SK-N-SH treated with all-trans-retinoic acid at 6 μM for 48 hours (cell line): ENCODE measurements around the gene NSRP1.

Experiments used
- ATAC-seq: fragments of 200-7000 bp; cut with Tn5 transposase; 3 replicates; pipeline ENCODE4 v1.9.1; 2020; ENCODE audit warnings: mild to moderate bottlenecking, moderate library complexity
- ARNTL ChIP-seq: fragments of 450-650 bp; formaldehyde crosslinking; IDR thresholded peaks from 2 replicates; pipeline ENCODE4 v1.5.0; 2020; ENCODE audit warnings: low read depth, mild to moderate bottlenecking, moderate library complexity, borderline replicate concordance
- CREB5 ChIP-seq: fragments of 250-450 bp; sonication (Bioruptor Pico); IDR thresholded peaks from 2 replicates; pipeline ENCODE4 v1.5.1; 2020; ENCODE audit warnings: low read depth, mild to moderate bottlenecking, moderate library complexity
- CSDC2 ChIP-seq: fragments of 250-450 bp; sonication (Bioruptor Pico); IDR thresholded peaks from 2 replicates; pipeline ENCODE4 v1.5.0; 2020; ENCODE audit warnings: mild to moderate bottlenecking, moderate library complexity
- GLIS3 ChIP-seq: fragments of 250-450 bp; sonication (Bioruptor Pico); IDR thresholded peaks from 2 replicates; pipeline ENCODE4 v1.5.0; 2020; ENCODE audit warnings: mild to moderate bottlenecking, moderate library complexity
- ISL1 ChIP-seq: fragments of 250-450 bp; sonication (Bioruptor Pico); IDR thresholded peaks from 2 replicates; pipeline ENCODE4 v2.1.2; 2022; ENCODE audit warnings: mild to moderate bottlenecking, moderate library complexity
- OSR1 ChIP-seq: fragments of 250-450 bp; sonication (Bioruptor Pico); IDR thresholded peaks from 2 replicates; pipeline ENCODE4 v1.8.0; 2022; ENCODE audit warnings: moderate library complexity, mild to moderate bottlenecking, inconsistent platforms
- PATZ1 ChIP-seq: fragments of 250-450 bp; sonication (Bioruptor Pico); IDR thresholded peaks from 2 replicates; pipeline ENCODE4 v1.8.0; 2020; ENCODE audit warnings: mild to moderate bottlenecking, moderate library complexity, borderline replicate concordance
- PPARA ChIP-seq: fragments of 250-450 bp; sonication (Bioruptor Pico); IDR thresholded peaks from 2 replicates; pipeline ENCODE4 v1.5.0; 2020; ENCODE audit warnings: mild to moderate bottlenecking, borderline replicate concordance
- SNAI2 ChIP-seq: fragments of 250-450 bp; sonication (Bioruptor Pico); IDR thresholded peaks from 2 replicates; pipeline ENCODE4 v1.5.0; 2020; ENCODE audit warnings: mild to moderate bottlenecking, moderate library complexity
- TCF4 ChIP-seq: fragments of 250-450 bp; sonication (Bioruptor Pico); IDR thresholded peaks from 2 replicates; pipeline ENCODE4 v1.8.0; 2021; ENCODE audit warnings: mild to moderate bottlenecking, moderate library complexity, borderline replicate concordance
- TOX ChIP-seq: fragments of 250-450 bp; sonication (Bioruptor Pico); IDR thresholded peaks from 2 replicates; pipeline ENCODE4 v1.8.0; 2021; ENCODE audit warnings: mild to moderate bottlenecking, moderate library complexity, borderline replicate concordance
- TSHZ2 ChIP-seq: fragments of 250-450 bp; sonication (Bioruptor Pico); IDR thresholded peaks from 2 replicates; pipeline ENCODE4 v1.5.0; 2020; ENCODE audit warnings: mild to moderate bottlenecking, moderate library complexity
- ZC3H10 ChIP-seq: fragments of 250-450 bp; sonication (Bioruptor Pico); IDR thresholded peaks from 2 replicates; pipeline ENCODE4 v1.5.1; 2021; ENCODE audit warnings: mild to moderate bottlenecking, moderate library complexity
- ZFP3 ChIP-seq: fragments of 250-450 bp; sonication (Bioruptor Pico); IDR thresholded peaks from 2 replicates; pipeline ENCODE4 v1.5.0; 2020; ENCODE audit warnings: mild to moderate bottlenecking, moderate library complexity
- ZFP30 ChIP-seq: fragments of 450-650 bp; formaldehyde crosslinking; IDR thresholded peaks from 2 replicates; pipeline ENCODE4 v1.5.0; 2022; ENCODE audit warnings: mild to moderate bottlenecking, moderate library complexity
- ZNF565 ChIP-seq: fragments of 450-650 bp; formaldehyde crosslinking; conservative IDR thresholded peaks from 2 replicates; pipeline ENCODE4 v1.5.0; 2020; ENCODE audit warnings: low read depth, mild to moderate bottlenecking, moderate library complexity
- ZNF70 ChIP-seq: fragments of 450-650 bp; formaldehyde crosslinking; IDR thresholded peaks from 2 replicates; pipeline ENCODE4 v1.5.0; 2020; ENCODE audit warnings: mild to moderate bottlenecking, moderate library complexity
- TF ChIP-seq, protein P1 (sequence below): fragments of 250-450 bp; sonication (Bioruptor Pico); IDR thresholded peaks from 2 replicates; pipeline ENCODE4 v1.8.0; 2021; ENCODE audit warnings: low read depth, mild to moderate bottlenecking, moderate library complexity, borderline replicate concordance
- TF ChIP-seq, protein P2 (sequence below): fragments of 250-450 bp; sonication (Bioruptor Pico); IDR thresholded peaks from 2 replicates; pipeline ENCODE4 v1.5.1; 2021; ENCODE audit warnings: mild to moderate bottlenecking, moderate library complexity

NSRP1 gene

GRCh38 chr17:30207655-30208054, 91.0 kb downstream of the NSRP1 start:
- no peak for TF ChIP-seq ISL1
- ATAC-seq, result no peak

GRCh38 chr17:30208214-30208613, 91.6 kb downstream of the NSRP1 start:
- TF ChIP-seq ISL1, result no peak
- TF ChIP-seq ZC3H10 (CRISPR knock-in tag), result no peak
- TF ChIP-seq ZFP3 (CRISPR knock-in tag), result no peak
- no peak for TF ChIP-seq CSDC2 (CRISPR knock-in tag)
- no peak for TF ChIP-seq ZNF565
- TF ChIP-seq GLIS3 (CRISPR knock-in tag), result no peak
- TF ChIP-seq ARNTL, result no peak
- no peak for TF ChIP-seq ZFP30 (CRISPR knock-in tag)
- no peak for TF ChIP-seq ZNF70 (CRISPR knock-in tag)
- TF ChIP-seq TOX (CRISPR knock-in tag), result no peak
- TF ChIP-seq PPARA, result no peak
- no peak for TF ChIP-seq TCF4 (CRISPR knock-in tag)
- no peak for TF ChIP-seq PATZ1 (CRISPR knock-in tag)
- TF ChIP-seq OSR1 (CRISPR knock-in tag), result no peak
- no peak for ATAC-seq

DNA sequence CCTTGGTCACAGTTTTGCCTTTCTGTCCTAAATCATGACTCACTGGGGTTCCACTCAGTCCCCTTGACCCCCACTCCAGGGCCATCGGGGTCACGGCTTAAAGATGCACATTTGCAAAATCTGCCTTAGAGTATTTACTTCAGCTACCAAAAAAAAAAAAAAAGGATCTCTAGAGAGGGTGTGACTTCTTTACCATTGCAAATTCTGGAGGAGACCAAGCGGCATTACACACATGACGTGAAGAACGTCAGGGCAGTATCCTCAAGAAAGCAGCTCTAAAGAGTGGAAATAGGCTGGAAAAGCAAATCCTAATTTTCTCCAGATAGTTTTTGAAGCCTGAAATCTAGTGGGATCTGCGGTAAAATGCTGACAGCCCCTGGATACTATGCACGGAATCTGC, 93.3 kb downstream of the NSRP1 start:
- no peak for ATAC-seq
- TF ChIP-seq, protein P1, sequence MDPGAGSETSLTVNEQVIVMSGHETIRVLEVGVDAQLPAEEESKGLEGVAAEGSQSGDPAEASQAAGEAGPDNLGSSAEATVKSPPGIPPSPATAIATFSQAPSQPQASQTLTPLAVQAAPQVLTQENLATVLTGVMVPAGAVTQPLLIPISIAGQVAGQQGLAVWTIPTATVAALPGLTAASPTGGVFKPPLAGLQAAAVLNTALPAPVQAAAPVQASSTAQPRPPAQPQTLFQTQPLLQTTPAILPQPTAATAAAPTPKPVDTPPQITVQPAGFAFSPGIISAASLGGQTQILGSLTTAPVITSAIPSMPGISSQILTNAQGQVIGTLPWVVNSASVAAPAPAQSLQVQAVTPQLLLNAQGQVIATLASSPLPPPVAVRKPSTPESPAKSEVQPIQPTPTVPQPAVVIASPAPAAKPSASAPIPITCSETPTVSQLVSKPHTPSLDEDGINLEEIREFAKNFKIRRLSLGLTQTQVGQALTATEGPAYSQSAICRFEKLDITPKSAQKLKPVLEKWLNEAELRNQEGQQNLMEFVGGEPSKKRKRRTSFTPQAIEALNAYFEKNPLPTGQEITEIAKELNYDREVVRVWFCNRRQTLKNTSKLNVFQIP, result no peak
- TF ChIP-seq CREB5 (CRISPR knock-in tag), result no peak
- TF ChIP-seq, protein P2, sequence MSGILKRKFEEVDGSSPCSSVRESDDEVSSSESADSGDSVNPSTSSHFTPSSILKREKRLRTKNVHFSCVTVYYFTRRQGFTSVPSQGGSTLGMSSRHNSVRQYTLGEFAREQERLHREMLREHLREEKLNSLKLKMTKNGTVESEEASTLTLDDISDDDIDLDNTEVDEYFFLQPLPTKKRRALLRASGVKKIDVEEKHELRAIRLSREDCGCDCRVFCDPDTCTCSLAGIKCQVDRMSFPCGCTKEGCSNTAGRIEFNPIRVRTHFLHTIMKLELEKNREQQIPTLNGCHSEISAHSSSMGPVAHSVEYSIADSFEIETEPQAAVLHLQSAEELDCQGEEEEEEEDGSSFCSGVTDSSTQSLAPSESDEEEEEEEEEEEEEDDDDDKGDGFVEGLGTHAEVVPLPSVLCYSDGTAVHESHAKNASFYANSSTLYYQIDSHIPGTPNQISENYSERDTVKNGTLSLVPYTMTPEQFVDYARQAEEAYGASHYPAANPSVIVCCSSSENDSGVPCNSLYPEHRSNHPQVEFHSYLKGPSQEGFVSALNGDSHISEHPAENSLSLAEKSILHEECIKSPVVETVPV (CRISPR knock-in tag), result no peak
- TF ChIP-seq GLIS3 (CRISPR knock-in tag), result no peak
- TF ChIP-seq ZFP30 (CRISPR knock-in tag), result no peak
- TF ChIP-seq, all 23 proteins: peak for 0

DNA sequence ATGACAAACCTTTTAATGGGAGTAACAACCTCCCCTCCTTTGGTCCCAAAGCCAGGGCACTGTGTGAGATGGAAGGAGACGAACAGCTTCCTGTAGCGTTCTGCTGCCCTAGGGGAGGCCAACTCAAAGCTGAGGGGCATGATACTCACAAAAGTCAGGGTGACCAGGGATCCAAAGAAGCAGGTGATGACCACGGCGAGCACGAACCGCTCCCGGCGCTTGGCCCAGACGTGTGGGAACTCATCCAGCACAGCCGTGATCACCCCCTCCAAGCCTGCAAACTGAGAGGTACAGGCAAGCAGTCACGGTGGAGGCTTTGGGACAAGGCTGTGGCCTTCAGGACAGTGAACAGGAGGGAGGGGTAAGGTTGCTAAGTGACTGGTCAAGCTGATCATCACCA, 93.8 kb downstream of the NSRP1 start:
- no peak for ATAC-seq
- TF ChIP-seq, protein P2 (CRISPR knock-in tag), result no peak
- TF ChIP-seq PATZ1 (CRISPR knock-in tag) (no peak), TOX (CRISPR knock-in tag) (no peak), CSDC2 (CRISPR knock-in tag) (no peak), TSHZ2 (CRISPR knock-in tag) (no peak), ZNF565 (no peak), CREB5 (CRISPR knock-in tag) (no peak), ZNF70 (CRISPR knock-in tag) (no peak), TCF4 (CRISPR knock-in tag) (no peak), SNAI2 (CRISPR knock-in tag) (no peak), OSR1 (CRISPR knock-in tag) (no peak), ISL1 (no peak), ARNTL (no peak)
- TF ChIP-seq, protein P1, result no peak
